Adrenal gland (tissue), 5 donors: ENCODE measurements around the gene GPRC5C.

Experiments used
- CTCF ChIP-seq, 6 experiments: fragments of 450-650 bp in 4 of 6; fragments of 200-600 bp in 2 of 6; sonication (generic) in 1 of 6; IDR thresholded peaks; 1 replicate in 5 of 6; 2 replicates in 1 of 6; pipeline versions ENCODE4 v1.5.1 to v1.8.0; 2016 to 2021; ENCODE audit warnings: antibody characterized with exemption in 6 of 6, mild to moderate bottlenecking in 2 of 6, moderate library complexity in 1 of 6
- POLR2A ChIP-seq, 2 donors: fragments of 450-650 bp; IDR thresholded peaks; one replicate each; pipeline ENCODE4 v1.6.1; 2017; ENCODE audit warnings: antibody characterized with exemption in 2 of 2, mild to moderate bottlenecking in 2 of 2, moderate library complexity in 1 of 2
- donor health status: DM: no; HTN: no; CAD: no.

DNA sequence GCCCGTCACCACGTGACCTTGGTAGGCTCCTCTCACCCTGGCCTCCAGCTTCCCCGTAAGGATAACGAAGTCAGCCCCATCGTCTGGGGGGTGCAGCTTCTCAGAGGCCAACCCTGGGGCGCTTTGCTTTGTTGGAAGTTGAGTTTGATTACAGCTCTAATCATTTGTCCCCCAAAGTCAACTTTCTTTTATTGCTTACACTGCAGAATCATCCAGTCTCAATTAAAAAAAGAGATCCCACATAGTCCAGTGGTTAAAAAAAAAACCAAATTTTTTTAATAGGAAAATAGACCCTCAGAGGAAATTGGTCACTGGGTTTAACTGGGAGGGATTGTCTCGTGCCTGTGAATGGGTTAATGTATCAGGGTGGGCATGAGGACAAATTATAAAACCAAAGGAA lies 7.8 kb upstream of the GPRC5C start:
- TF ChIP-seq CTCF (IDR thresholded peaks at IDR 0.05), result no peak
- TF ChIP-seq POLR2A (IDR thresholded peaks at IDR 0.05), result no peak
